ENCODE data around the gene DTX4. TPM values are rescaled to one million over a fixed set of nuclear protein-coding genes. Genes with fewer than 3 reads are reported as not detected.

The DTX4 gene
- total RNA-seq, 2 experiments from 2014 or later = 0.62 to 0.69 TPM

DNA sequence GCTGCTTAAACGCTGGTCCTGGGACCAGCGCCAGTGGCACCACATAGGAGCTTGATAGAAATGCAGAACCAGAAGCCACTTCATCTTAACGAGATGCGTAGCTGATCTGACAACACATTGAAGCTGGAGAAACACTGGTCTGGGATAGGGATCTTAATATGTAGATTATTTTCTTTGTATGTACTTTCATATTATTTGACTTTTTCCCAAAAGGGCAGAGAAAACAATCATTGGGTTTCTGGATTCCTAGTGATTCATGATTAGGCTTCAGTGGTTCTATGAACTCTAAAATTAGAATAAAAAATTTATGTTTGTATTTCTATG lies 28.5 kb downstream of the DTX4 start:
- no peaks in the 10 kb centered on the region for H3K27me3 Mint-ChIP-seq
- H3K9me3 Mint-ChIP-seq = no peaks in the 10 kb centered on the region
- ChIA-PET POLR2A (no interaction called here), CTCF (interaction anchor here (0.5 to 1.3 kb wide), 2 partner anchors 9 to 242 kb away, joined by 3 to 4 read pairs; no protein-coding TSS in a partner anchor)
- no peak overlapping the region for H3K27ac Mint-ChIP-seq
- DNase-seq = no peak
- no peaks in the 10 kb centered on the region for H3K36me3 Mint-ChIP-seq (ENCODE audit: low read depth)
- no peak overlapping the region for H3K4me3 Mint-ChIP-seq
- peaks cover 5% of the 10 kb centered on the region for H3K4me1 Mint-ChIP-seq

- CTCF ChIA-PET = interaction anchor here (0.5 to 1.3 kb wide), 2 partner anchors 43 to 560 kb away, joined by 3 read pairs; no protein-coding TSS in a partner anchor
- peaks cover 5% of the 10 kb centered on the region for H3K4me1 Mint-ChIP-seq
- H3K36me3 Mint-ChIP-seq (ENCODE audit: low read depth) = no peaks in the 10 kb centered on the region
- DNase-seq = no peak
- no peaks in the 10 kb centered on the region for H3K9me3 Mint-ChIP-seq
- no peak overlapping the region for H3K27ac Mint-ChIP-seq
- POLR2A ChIA-PET = no interaction called here
- no peaks in the 10 kb centered on the region for H3K27me3 Mint-ChIP-seq
- no peak overlapping the region for H3K4me3 Mint-ChIP-seq
These were observed 29.4 kb downstream of the DTX4 start for GRCh38 chr11:59201353-59201752.

- no peak for DNase-seq
- ChIA-PET CTCF (interaction anchor here (1.2 to 1.6 kb wide), 2 partner anchors 11 to 33 kb away, joined by 3 to 4 read pairs; partner anchors contain the start of gene DTX4), POLR2A (no interaction called here)
- H3K27me3 Mint-ChIP-seq = peaks cover 22% of the 10 kb centered on the region
- no peaks in the 10 kb centered on the region for H3K9me3 Mint-ChIP-seq
- peaks cover 24% of the 10 kb centered on the region for H3K4me1 Mint-ChIP-seq
- no peak overlapping the region for H3K4me3 Mint-ChIP-seq
- no peak overlapping the region for H3K27ac Mint-ChIP-seq
- no peaks in the 10 kb centered on the region for H3K36me3 Mint-ChIP-seq (ENCODE audit: low read depth)
These were observed 32.8 kb downstream of the DTX4 start for GRCh38 chr11:59204746-59205145.

GRCh38 chr11:59205648-59206047 lies 33.7 kb downstream of the DTX4 start:
- Mint-ChIP-seq H3K4me1 (peaks cover 19% of the 10 kb centered on the region), H3K27ac (no peak overlapping the region), H3K9me3 (no peaks in the 10 kb centered on the region), H3K36me3 (ENCODE audit: low read depth) (no peaks in the 10 kb centered on the region), H3K4me3 (no peak overlapping the region), H3K27me3 (peaks cover 26% of the 10 kb centered on the region)
- no peak for DNase-seq
- ChIA-PET CTCF (interaction anchor here (1.2 to 1.6 kb wide), 2 partner anchors 12 to 34 kb away, joined by 3 to 4 read pairs; partner anchors contain the start of gene DTX4), POLR2A (no interaction called here)

DNA sequence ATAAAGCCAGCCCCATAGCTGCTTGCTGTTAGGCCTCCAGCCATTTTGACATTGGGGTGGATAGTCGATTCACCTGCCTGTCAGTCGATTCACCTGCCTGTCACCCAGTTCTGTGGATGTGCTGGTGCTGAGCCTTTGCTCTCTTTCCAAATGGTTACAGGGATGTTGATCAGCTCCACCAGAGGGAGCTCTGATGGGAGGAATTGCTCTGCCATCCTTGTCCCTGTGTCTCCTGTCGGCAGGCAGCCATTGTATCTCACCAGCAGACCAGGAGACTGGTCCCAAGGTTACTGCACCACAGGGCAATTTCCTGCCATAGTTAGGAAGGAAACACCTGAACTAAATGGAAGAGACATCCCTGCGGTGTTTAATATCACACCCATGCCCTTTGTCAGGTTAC lies 34.7 kb downstream of the DTX4 start:
- DNase-seq = no peak
- Mint-ChIP-seq H3K4me3 (no peak overlapping the region), H3K9me3 (no peaks in the 10 kb centered on the region), H3K4me1 (peaks cover 19% of the 10 kb centered on the region), H3K36me3 (ENCODE audit: low read depth) (no peaks in the 10 kb centered on the region), H3K27ac (no peak overlapping the region), H3K27me3 (peaks cover 30% of the 10 kb centered on the region)
- CTCF ChIA-PET = interaction anchor here (0.7 kb wide), 1 partner anchor 35 kb away, joined by 3 read pairs; the partner anchor contains the start of gene DTX4
- POLR2A ChIA-PET = no interaction called here

- Mint-ChIP-seq H3K27me3 (peaks cover 31% of the 10 kb centered on the region), H3K4me1 (peaks cover 19% of the 10 kb centered on the region), H3K27ac (no peak overlapping the region), H3K4me3 (no peak overlapping the region), H3K36me3 (ENCODE audit: low read depth) (no peaks in the 10 kb centered on the region), H3K9me3 (no peaks in the 10 kb centered on the region)
- POLR2A ChIA-PET = no interaction called here
- DNase-seq = peak; percentile 55
- CTCF ChIA-PET = interaction anchor here (1.2 kb wide), 1 partner anchor 37 kb away, joined by 3 read pairs; the partner anchor contains the start of gene DTX4
These were observed 36.1 kb downstream of the DTX4 start for GRCh38 chr11:59207988-59208451.

DNA sequence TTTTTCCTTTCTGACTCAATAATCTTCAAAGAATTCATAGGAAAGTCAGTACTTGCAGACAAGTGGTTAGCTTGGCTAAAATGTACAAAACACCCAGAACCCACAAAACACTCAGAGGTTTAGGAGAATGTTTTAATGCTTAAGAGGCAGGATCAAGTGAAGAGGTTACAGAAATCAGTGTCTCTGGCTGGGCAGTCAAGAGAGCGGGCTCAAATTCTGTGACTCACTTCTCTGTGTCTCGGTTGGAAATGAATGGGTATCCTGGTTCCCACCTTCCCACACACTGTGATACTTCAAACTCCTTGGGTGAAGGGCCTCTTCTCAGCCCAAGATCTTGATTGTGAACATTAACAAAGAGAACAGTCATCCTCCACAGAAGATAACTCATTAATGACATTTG lies 37.0 kb downstream of the DTX4 start:
- no peak overlapping the region for H3K4me3 Mint-ChIP-seq
- ChIA-PET POLR2A (no interaction called here), CTCF (interaction anchor here (0.6 to 1.2 kb wide), 2 partner anchors 38 to 481 kb away, joined by 3 read pairs; partner anchors contain the start of gene DTX4)
- H3K4me1 Mint-ChIP-seq = peaks cover 19% of the 10 kb centered on the region
- no peak for DNase-seq
- H3K9me3 Mint-ChIP-seq = no peaks in the 10 kb centered on the region
- H3K27me3 Mint-ChIP-seq = peaks cover 31% of the 10 kb centered on the region
- H3K27ac Mint-ChIP-seq = no peak overlapping the region
- no peaks in the 10 kb centered on the region for H3K36me3 Mint-ChIP-seq (ENCODE audit: low read depth)

GRCh38 chr11:59212222-59212621 lies 40.3 kb downstream of the DTX4 start:
- peaks cover 31% of the 10 kb centered on the region for H3K27me3 Mint-ChIP-seq
- no peak overlapping the region for H3K27ac Mint-ChIP-seq
- no peak for DNase-seq
- no peaks in the 10 kb centered on the region for H3K9me3 Mint-ChIP-seq
- H3K4me1 Mint-ChIP-seq = peaks cover 26% of the 10 kb centered on the region
- no peak overlapping the region for H3K4me3 Mint-ChIP-seq
- POLR2A ChIA-PET = no interaction called here
- CTCF ChIA-PET = interaction anchor here (1.4 kb wide), 1 partner anchor 40 kb away, joined by 6 read pairs; the partner anchor contains the start of gene DTX4
- H3K36me3 Mint-ChIP-seq (ENCODE audit: low read depth) = no peaks in the 10 kb centered on the region

DNA sequence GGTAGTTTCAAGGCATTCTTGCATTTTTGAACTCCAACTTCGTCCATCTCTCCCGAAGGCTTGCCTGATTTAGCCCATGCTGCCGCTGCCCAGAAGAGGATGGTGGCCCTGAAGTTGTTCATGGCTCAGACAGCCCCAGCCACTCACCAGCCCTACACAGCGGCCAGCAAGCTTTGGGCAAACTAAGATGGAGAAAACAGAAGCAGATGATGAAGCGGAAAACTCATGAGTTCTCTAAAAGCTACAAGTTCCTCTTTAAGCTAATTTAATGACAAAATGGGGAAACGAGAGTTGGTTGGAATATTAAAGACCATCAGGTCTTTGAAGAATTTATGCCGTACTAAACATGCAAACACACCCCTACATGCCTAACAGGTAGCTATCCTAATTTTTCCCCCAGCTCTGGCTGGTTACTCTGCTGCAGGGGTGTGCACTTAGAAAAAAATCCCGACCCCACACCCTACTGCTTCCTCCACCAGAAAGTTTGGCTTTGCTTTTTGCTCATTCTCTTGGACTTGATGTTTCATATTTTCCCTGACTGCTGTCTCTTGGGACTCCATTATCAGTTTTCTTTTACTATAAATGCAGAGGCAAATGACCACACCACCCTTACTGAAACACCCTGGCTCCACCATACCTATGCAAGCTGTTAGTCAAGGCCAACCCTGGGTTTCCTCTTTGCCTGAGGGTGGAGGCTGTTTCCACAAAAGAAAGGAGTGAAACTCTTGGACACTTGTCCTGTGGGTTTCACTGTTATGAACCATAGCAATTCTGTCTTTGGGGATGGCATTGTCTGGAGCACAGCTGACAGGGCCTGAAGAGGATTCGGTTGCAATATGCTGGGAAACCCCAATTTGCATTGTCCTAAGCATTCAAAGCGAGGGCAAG lies 41.1 kb downstream of the DTX4 start, which contains the start of gene MPEG1:
Gene MPEG1 (minus strand): TSS at position 184 of the 888 bp plus-strand sequence. CDS start 62 bp downstream, at position 122.
- ChIA-PET POLR2A (no interaction called here), CTCF (interaction anchor here (1.4 kb wide), 1 partner anchor 41 kb away, joined by 6 read pairs; the partner anchor contains the start of gene DTX4)
- H3K27ac Mint-ChIP-seq = no peak within 1 kb of the TSS

GRCh38 chr11:59214141-59214893 lies 42.4 kb downstream of the DTX4 start:
- Mint-ChIP-seq H3K9me3 (peaks cover 2% of the 10 kb centered on the region), H3K4me1 (peaks cover 13% of the 10 kb centered on the region), H3K27me3 (peaks cover 21% of the 10 kb centered on the region), H3K4me3 (no peak overlapping the region), H3K27ac (no peak overlapping the region), H3K36me3 (ENCODE audit: low read depth) (no peaks in the 10 kb centered on the region)
- DNase-seq = no peak
- ChIA-PET POLR2A (no interaction called here), CTCF (no interaction called here)

More for the DNA sequence above, 41.1 kb downstream of the DTX4 start, which contains the start of gene MPEG1:
- Mint-ChIP-seq H3K27me3 (peaks cover 26% of the 10 kb centered on the region), H3K4me1 (peaks cover 22% of the 10 kb centered on the region), H3K9me3 (peaks cover 2% of the 10 kb centered on the region), H3K36me3 (ENCODE audit: low read depth) (no peaks in the 10 kb centered on the region), H3K4me3 (no peak within 1 kb of the TSS)
- DNase-seq = no peak

GRCh38 chr11:59216641-59217564 lies 45.0 kb downstream of the DTX4 start:
- no peak for DNase-seq
- peaks cover 13% of the 10 kb centered on the region for H3K4me1 Mint-ChIP-seq
- no peaks in the 10 kb centered on the region for H3K36me3 Mint-ChIP-seq (ENCODE audit: low read depth)
- peaks cover 2% of the 10 kb centered on the region for H3K9me3 Mint-ChIP-seq
- no peak overlapping the region for H3K27ac Mint-ChIP-seq
- H3K27me3 Mint-ChIP-seq = peaks cover 8% of the 10 kb centered on the region
- H3K4me3 Mint-ChIP-seq = no peak overlapping the region
- CTCF ChIA-PET = no interaction called here
- POLR2A ChIA-PET = no interaction called here

GRCh38 chr11:59218319-59218718 lies 46.4 kb downstream of the DTX4 start:
- Mint-ChIP-seq H3K36me3 (ENCODE audit: low read depth) (no peaks in the 10 kb centered on the region), H3K9me3 (peaks cover 2% of the 10 kb centered on the region), H3K4me3 (no peak overlapping the region), H3K4me1 (peaks cover 13% of the 10 kb centered on the region), H3K27me3 (peaks cover 8% of the 10 kb centered on the region), H3K27ac (no peak overlapping the region)
- ChIA-PET CTCF (no interaction called here), POLR2A (no interaction called here)
- no peak for DNase-seq
